SU-DHL-6 (cell line): ENCODE measurements around the gene PRIM1.
"Not testable (repeated sequence)": the region's sequence is repeated elsewhere in the genome, so short reads cannot be mapped to it uniquely, and the experiment has no call there.

Source experiments
- H2AFZ ChIP-seq: fragments of 200-600 bp; sonication (generic); 2 replicates; pipeline ENCODE4 v1.6.1; 2014; ENCODE audit warnings: low read depth, mild to moderate bottlenecking, moderate library complexity, mixed read lengths, antibody characterized with exemption, low read length; ENCODE audit not compliant: severe bottlenecking
- H3F3A ChIP-seq: fragments of 200-600 bp; shearing (Covaris generic); 2 replicates; pipeline ENCODE4 v1.6.0; 2016; ENCODE audit warnings: antibody characterized with exemption, mild to moderate bottlenecking; ENCODE audit not compliant: insufficient read depth
- H3K27ac ChIP-seq: fragments of 200-600 bp; sonication (generic); 2 replicates; pipeline ENCODE4 v1.5.1; 2016; ENCODE audit warnings: low read depth, mild to moderate bottlenecking, low read length, moderate library complexity, mixed read lengths
- H3K27me3 ChIP-seq: fragments of 200-600 bp; sonication (generic), shearing (Covaris generic); 2 replicates; pipeline ENCODE4 v1.6.0; 2014; ENCODE audit warnings: mild to moderate bottlenecking, low read length
- H3K36me3 ChIP-seq: fragments of 200-600 bp; sonication (generic); 2 replicates; pipeline ENCODE4 v1.6.1; 2014; ENCODE audit warnings: mild to moderate bottlenecking, low read length, mixed read lengths
- H3K4me2 ChIP-seq: fragments of 300-600, 200-600 bp; shearing (Covaris generic), sonication (generic); 2 replicates; pipeline ENCODE4 v1.6.0; 2014; ENCODE audit warnings: low read length, low read depth, mild to moderate bottlenecking; ENCODE audit not compliant: poor library complexity, severe bottlenecking
- H3K4me3 ChIP-seq: fragments of 200-600 bp; sonication (generic); 2 replicates; pipeline ENCODE4 v1.5.1; 2014; ENCODE audit warnings: antibody characterized with exemption, low read length, mild to moderate bottlenecking, mixed read lengths; ENCODE audit not compliant: insufficient read depth, poor library complexity, severe bottlenecking
- H3K79me2 ChIP-seq: fragments of 200-600 bp; sonication (generic); 2 replicates; pipeline ENCODE4 v1.6.1; 2014; ENCODE audit warnings: mild to moderate bottlenecking, low read length, moderate library complexity; ENCODE audit not compliant: insufficient read depth
- H3K9ac ChIP-seq: fragments of 200-600 bp; sonication (generic); 2 replicates; pipeline ENCODE4 v1.7.0; 2014; ENCODE audit warnings: mild to moderate bottlenecking, low read length
- H3K9me2 ChIP-seq: fragments of 200-600 bp; sonication (generic); replicated peaks from 2 replicates; pipeline ENCODE4 v1.6.1; 2014; ENCODE audit warnings: low read length; ENCODE audit not compliant: insufficient read depth
- H3K9me3 ChIP-seq: fragments of 200-600 bp; sonication (generic); 2 replicates; pipeline ENCODE4 v1.6.1; 2014; ENCODE audit warnings: low read length, mixed read lengths; ENCODE audit not compliant: insufficient read depth
- H4K20me1 ChIP-seq: fragments of 200-600 bp; sonication (generic); 2 replicates; pipeline ENCODE4 v1.6.1; 2014; ENCODE audit warnings: low read depth, mild to moderate bottlenecking, antibody characterized with exemption, low read length, moderate library complexity, mixed read lengths
- CTCF ChIP-seq: fragments of 200-600 bp; sonication (generic); IDR thresholded peaks from one replicate; pipeline ENCODE4 v1.5.1; 2017; ENCODE audit warnings: antibody characterized with exemption, mild to moderate bottlenecking, low read length, moderate library complexity; ENCODE audit not compliant: insufficient read depth, poor library complexity, severe bottlenecking
- EZH2phosphoT487 ChIP-seq: fragments of 200-600 bp; sonication (generic), shearing (Covaris generic); conservative IDR thresholded peaks from 2 replicates; pipeline ENCODE4 v1.6.1; 2018; ENCODE audit warnings: mild to moderate bottlenecking, antibody characterized with exemption, low read length, moderate library complexity, mixed read lengths

The PRIM1 gene

GRCh38 chr12:56714431-56714929 lies 37.6 kb downstream of the PRIM1 start:
- Histone ChIP-seq H3K9me3 (no peaks in the 10 kb centered on the region), H3K4me3 (no peak overlapping the region), H3K4me2 (no peak overlapping the region), H3K36me3 (peaks cover 32% of the 10 kb centered on the region), H3K79me2 (peaks cover 36% of the 10 kb centered on the region), H4K20me1 (peaks cover 40% of the 10 kb centered on the region), H3K27me3 (no peaks in the 10 kb centered on the region), H3K9ac (no peak overlapping the region), H2AFZ (no peak overlapping the region), H3K27ac (no peak overlapping the region), H3F3A (peaks cover 57% of the 10 kb centered on the region), H3K9me2 (no peaks in the 10 kb centered on the region)
- TF ChIP-seq EZH2phosphoT487 (no peak), CTCF (no peak)

- Histone ChIP-seq H3K27me3 (no peaks in the 10 kb centered on the region), H3K27ac (no peak overlapping the region), H4K20me1 (peaks cover 32% of the 10 kb centered on the region), H3F3A (peaks cover 57% of the 10 kb centered on the region), H2AFZ (no peak overlapping the region), H3K4me2 (no peak overlapping the region), H3K9me2 (no peaks in the 10 kb centered on the region), H3K36me3 (peaks cover 32% of the 10 kb centered on the region), H3K9ac (no peak overlapping the region), H3K9me3 (no peaks in the 10 kb centered on the region), H3K4me3 (no peak overlapping the region), H3K79me2 (peaks cover 25% of the 10 kb centered on the region)
- TF ChIP-seq CTCF, result no peak
- TF ChIP-seq EZH2phosphoT487, result no peak
These were observed 38.8 kb downstream of the PRIM1 start for GRCh38 chr12:56713345-56713744.

- Histone ChIP-seq H3K9ac (no peak overlapping the region), H3K4me3 (no peak overlapping the region), H3K27me3 (no peaks in the 10 kb centered on the region), H3K4me2 (no peak overlapping the region), H3K27ac (0 out of 2 replicates have a peak overlapping the region, but pooled peaks have one; percentile 11), H3F3A (peaks cover 45% of the 10 kb centered on the region), H4K20me1 (peaks cover 14% of the 10 kb centered on the region), H2AFZ (no peak overlapping the region), H3K36me3 (peaks cover 29% of the 10 kb centered on the region), H3K79me2 (no peaks in the 10 kb centered on the region), H3K9me2 (no peaks in the 10 kb centered on the region), H3K9me3 (no peaks in the 10 kb centered on the region)
- TF ChIP-seq CTCF (no peak), EZH2phosphoT487 (no peak)
These were observed 42.3 kb downstream of the PRIM1 start for GRCh38 chr12:56709759-56710376.

- H3K27ac ChIP-seq, H3K36me3 ChIP-seq, H3F3A ChIP-seq, H3K79me2 ChIP-seq, H3K9me3 ChIP-seq, H3K9me2 ChIP-seq, H2AFZ ChIP-seq, H4K20me1 ChIP-seq, H3K27me3 ChIP-seq, H3K4me2 ChIP-seq, H3K9ac ChIP-seq, H3K4me3 ChIP-seq: not testable (repeated sequence)
These were observed 47.6 kb downstream of the PRIM1 start for GRCh38 chr12:56704522-56704921.
